Renal pelvis (tissue), 4 donors: ENCODE measurements around the gene SPTLC2. TPM values are rescaled to one million over a fixed set of nuclear protein-coding genes. Genes with fewer than 3 reads are reported as not detected.

Source experiments
- DNase-seq: peaks from one replicate; pipeline ENCODE4 v3.0.0-alpha.2; 2013
- polyA plus RNA-seq, 3 donors: library from polyadenylated mRNA; unstranded; fragments of 120-200 nt; gene quantifications; one replicate each; pipeline ENCODE4 v1.2.1, GENCODE V29; 2013; ENCODE audit not compliant: insufficient read length in 3 of 3

The SPTLC2 gene
- polyA plus RNA-seq, 3 donors: 64.8 to 77.3 (median 67.5) TPM

- DNase-seq: no peak
Measured at GRCh38 chr14:77473921-77474320, 142.5 kb downstream of the SPTLC2 start.

- no peak for DNase-seq
Measured at GRCh38 chr14:77470224-77470870, 146.1 kb downstream of the SPTLC2 start.

GRCh38 chr14:77469539-77469938 is 146.9 kb downstream of the SPTLC2 start:
- DNase-seq: no peak

DNA sequence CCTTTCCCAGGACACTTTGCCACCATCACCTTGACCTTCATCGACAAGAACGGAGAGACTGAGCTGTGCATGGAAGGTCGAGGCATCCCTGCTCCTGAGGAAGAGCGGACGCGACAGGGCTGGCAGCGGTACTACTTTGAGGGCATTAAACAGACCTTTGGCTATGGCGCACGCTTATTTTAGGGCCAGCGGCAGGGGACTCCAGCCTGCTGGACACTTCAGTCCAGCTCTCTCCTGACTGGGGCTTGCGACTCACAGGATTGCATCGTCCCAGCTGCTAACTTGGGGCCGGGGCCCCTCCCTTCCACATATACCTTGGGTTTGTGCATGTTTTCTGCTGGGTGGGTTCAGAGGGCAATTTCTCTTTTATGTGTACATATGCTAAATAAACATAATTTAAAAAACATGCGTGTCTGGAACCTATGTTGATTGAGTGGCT is 147.4 kb downstream of the SPTLC2 start:
- no peak for DNase-seq

- DNase-seq: no peak
Measured at GRCh38 chr14:77467801-77468200, 148.6 kb downstream of the SPTLC2 start.

DNA sequence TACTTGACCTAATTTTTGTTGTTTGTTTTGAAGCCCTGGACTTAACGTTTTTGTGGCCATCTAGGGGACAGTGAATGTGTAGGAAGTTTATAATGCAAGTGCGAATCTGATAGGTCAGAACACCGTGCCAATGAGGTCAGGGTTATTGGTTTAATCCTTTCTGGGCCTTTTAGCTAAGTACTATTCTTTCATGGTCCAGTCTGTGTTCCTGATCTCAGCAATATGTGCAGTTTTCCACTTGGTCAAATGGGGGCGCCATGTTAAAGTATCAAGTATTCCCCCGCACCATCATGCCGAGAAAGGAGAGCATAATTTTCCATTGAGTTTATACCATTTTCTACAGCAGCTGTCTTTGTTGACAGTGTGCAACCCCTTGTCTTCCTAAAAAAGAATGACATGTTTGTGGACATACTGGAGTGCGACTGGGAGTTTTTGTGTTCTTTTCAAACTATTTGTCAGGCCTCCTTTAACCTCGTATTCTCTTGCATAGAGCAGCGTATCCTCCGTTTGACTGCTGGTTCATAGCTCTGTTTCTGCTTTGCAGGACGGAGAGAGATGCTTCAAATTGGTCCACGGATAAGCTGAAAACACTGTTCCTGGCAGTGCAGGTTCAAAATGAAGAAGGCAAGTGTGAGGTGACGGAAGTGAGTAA is 157.2 kb downstream of the SPTLC2 start:
- peak; percentile 75 for DNase-seq

DNA sequence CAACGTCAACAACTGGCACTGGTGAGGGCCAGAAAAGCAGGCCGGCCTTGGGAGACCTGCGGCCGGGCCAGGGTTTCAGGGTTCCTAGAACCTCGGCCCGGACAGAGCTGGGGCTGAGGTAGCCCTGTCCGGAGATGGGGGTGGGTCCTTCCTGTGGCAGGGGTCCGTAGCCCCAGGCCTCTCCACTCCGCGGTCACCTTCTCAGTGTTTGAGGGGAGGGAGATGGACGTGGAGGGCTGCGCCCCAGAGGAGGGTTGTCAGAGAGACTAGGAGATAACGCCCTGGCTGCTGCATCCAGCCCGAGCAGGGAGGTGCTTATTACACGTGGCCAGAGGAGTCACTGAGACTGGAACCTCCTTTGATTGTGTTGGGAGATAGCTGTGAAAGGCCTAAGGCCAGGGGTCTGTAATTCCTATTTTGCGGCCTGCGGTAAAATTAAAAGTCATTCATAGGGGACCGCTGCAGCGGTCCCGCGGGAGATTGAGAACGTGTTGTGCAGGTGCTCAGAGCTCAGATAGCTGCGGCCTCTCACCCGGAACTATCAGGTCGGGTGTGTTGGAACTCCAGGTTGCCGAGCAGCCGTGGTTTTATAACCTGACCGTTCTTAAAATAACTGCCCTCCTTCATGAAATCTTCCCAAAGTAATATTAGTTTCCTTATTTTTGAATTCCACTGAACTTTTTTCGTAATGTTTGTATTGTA is 158.0 kb downstream of the SPTLC2 start:
- DNase-seq: no peak

- DNase-seq: peak; percentile 99
Measured at GRCh38 chr14:77457522-77458248, 158.8 kb downstream of the SPTLC2 start, which contains the start of the genes AHSA1 and VIPAS39. Gene AHSA1, plus strand, starts transcription at chr14:77458093. Its CDS starts 97 bp downstream, at chr14:77458190. Gene VIPAS39, minus strand, starts transcription at chr14:77457601. Its CDS starts 3,499 bp downstream, at chr14:77454102.

- DNase-seq: no peak
Measured at GRCh38 chr14:77457115-77457521, 159.3 kb downstream of the SPTLC2 start.

Other genes starting within 250 kb of the SPTLC2 start
- gene TMED8, start 239.5 kb downstream of the SPTLC2 start, polyA plus RNA-seq: 10 to 100 TPM; 18.1 to 25.4 (median 24.5) TPM
- 10 to 100 TPM in 1 of 3 donors, 1 to 10 TPM in 2; 8.0 to 10.8 (median 8.3) TPM for gene SAMD15, start 239.3 kb downstream of the SPTLC2 start, polyA plus RNA-seq
- 1 to 10 TPM; 2.0 to 4.5 (median 2.8) TPM for gene NOXRED1, start 193.1 kb downstream of the SPTLC2 start, polyA plus RNA-seq
- gene VIPAS39, start 159.0 kb downstream of the SPTLC2 start, polyA plus RNA-seq: 10 to 100 TPM; 29.7 to 32.0 (median 31.3) TPM
- 100 to 1,000 TPM; 173 to 234 (median 209) TPM for gene AHSA1, start 158.5 kb downstream of the SPTLC2 start, polyA plus RNA-seq
- gene ISM2, start 117.8 kb downstream of the SPTLC2 start, polyA plus RNA-seq: 1 to 10 TPM; 2.1 to 2.9 (median 2.7) TPM
- gene ALKBH1, start 91.4 kb upstream of the SPTLC2 start, polyA plus RNA-seq: 10 to 100 TPM; 16.4 to 19.4 (median 16.9) TPM
- gene SLIRP, start 91.5 kb upstream of the SPTLC2 start, polyA plus RNA-seq: 100 to 1,000 TPM; 102 to 108 (median 102) TPM
- gene SNW1, start 144.5 kb upstream of the SPTLC2 start, polyA plus RNA-seq: 10 to 100 TPM; 78.6 to 89.1 (median 81.6) TPM
- gene ADCK1, start 183.5 kb upstream of the SPTLC2 start, polyA plus RNA-seq: 10 to 100 TPM in 2 of 3 donors, 1 to 10 TPM in 1; 10.0 to 14.4 (median 11.5) TPM